Activated T-helper 1 cell treated with anti-CD3 and anti-CD28 coated beads, Interleukin-12 subunit alpha, Interleukin-12 subunit beta, Interleukin-2, Interleukin-4 antibody, amounts not matched to agents 30 ng/mL and 10 ng/mL and 1 ng/mL, durations not matched to agents 14 hours and 24 hours and 36 hours (primary cell): ENCODE results near the gene ARHGEF28. TPM values are rescaled to one million over a fixed set of nuclear protein-coding genes. Genes with fewer than 3 reads are reported as not detected.

Experiments
- DNase-seq: peaks from one replicate; pipeline ENCODE4 v3.0.0; 2021; ENCODE audit warnings: low spot score
- H3K27ac Mint-ChIP-seq: one replicate; pipeline ENCODE4 v1.8.0; 2021; ENCODE audit warnings: mild to moderate bottlenecking, mixed read lengths
- H3K27me3 Mint-ChIP-seq: one replicate; pipeline ENCODE4 v1.8.0; 2022; ENCODE audit warnings: mild to moderate bottlenecking, moderate library complexity, mixed read lengths; ENCODE audit not compliant: insufficient read depth
- H3K36me3 Mint-ChIP-seq: one replicate; pipeline ENCODE4 v1.8.0; 2021; ENCODE audit warnings: low read depth, mixed read lengths
- H3K4me1 Mint-ChIP-seq: one replicate; pipeline ENCODE4 v1.8.0; 2021; ENCODE audit warnings: low read depth, mixed read lengths
- H3K4me3 Mint-ChIP-seq: one replicate; pipeline ENCODE4 v1.8.0; 2021; ENCODE audit warnings: mild to moderate bottlenecking, moderate library complexity, mixed read lengths
- H3K9me3 Mint-ChIP-seq: one replicate; pipeline ENCODE4 v1.8.0; 2021; ENCODE audit warnings: mixed read lengths
- intact Hi-C: fragments of 100-400 bp; cut with micrococcal nuclease; formaldehyde crosslinking; loops from one replicate; pipeline ENCODE4 v1.15.1; 2024
- total RNA-seq: library from RNA; stranded (reverse); gene quantifications from 2 replicates; pipeline ENCODE4 v1.2.3, GENCODE V29; 2022

The ARHGEF28 gene
- total RNA-seq, 1 donor from 2014 or later, result 0.03 TPM

GRCh38 chr5:73967347-73967746, 341.4 kb downstream of the ARHGEF28 start:
- intact Hi-C loops, result no loop called here
- Mint-ChIP-seq H3K4me3 (no peak overlapping the region), H3K9me3 (no peaks in the 10 kb centered on the region), H3K27ac (no peak overlapping the region), H3K27me3 (peaks cover 3% of the 10 kb centered on the region), H3K4me1 (no peaks in the 10 kb centered on the region), H3K36me3 (no peaks in the 10 kb centered on the region)
- no peak for DNase-seq

GRCh38 chr5:73968246-73968645, 342.2 kb downstream of the ARHGEF28 start:
- DNase-seq, result no peak
- intact Hi-C loops, result no loop called here
- no peaks in the 10 kb centered on the region for H3K9me3 Mint-ChIP-seq
- no peaks in the 10 kb centered on the region for H3K4me1 Mint-ChIP-seq
- no peak overlapping the region for H3K27ac Mint-ChIP-seq
- no peak overlapping the region for H3K4me3 Mint-ChIP-seq
- no peaks in the 10 kb centered on the region for H3K36me3 Mint-ChIP-seq
- peaks cover 3% of the 10 kb centered on the region for H3K27me3 Mint-ChIP-seq

- H3K9me3 Mint-ChIP-seq, result no peaks in the 10 kb centered on the region
- no peak for DNase-seq
- H3K4me3 Mint-ChIP-seq, result no peak overlapping the region
- intact Hi-C loops, result no loop called here
- peaks cover 3% of the 10 kb centered on the region for H3K27me3 Mint-ChIP-seq
- no peaks in the 10 kb centered on the region for H3K4me1 Mint-ChIP-seq
- no peaks in the 10 kb centered on the region for H3K36me3 Mint-ChIP-seq
- H3K27ac Mint-ChIP-seq, result no peak overlapping the region
These were observed 342.7 kb downstream of the ARHGEF28 start for GRCh38 chr5:73968729-73969128.

GRCh38 chr5:73969195-73970036, 343.4 kb downstream of the ARHGEF28 start:
- intact Hi-C loops, result no loop called here
- Mint-ChIP-seq H3K36me3 (no peaks in the 10 kb centered on the region), H3K27me3 (peaks cover 3% of the 10 kb centered on the region), H3K27ac (no peak overlapping the region), H3K9me3 (no peaks in the 10 kb centered on the region), H3K4me3 (no peak overlapping the region), H3K4me1 (no peaks in the 10 kb centered on the region)
- no peak for DNase-seq

- no peak overlapping the region for H3K27ac Mint-ChIP-seq
- no peaks in the 10 kb centered on the region for H3K27me3 Mint-ChIP-seq
- no peak for DNase-seq
- intact Hi-C loops, result no loop called here
- H3K9me3 Mint-ChIP-seq, result no peaks in the 10 kb centered on the region
- no peaks in the 10 kb centered on the region for H3K4me1 Mint-ChIP-seq
- H3K36me3 Mint-ChIP-seq, result no peaks in the 10 kb centered on the region
- H3K4me3 Mint-ChIP-seq, result no peak overlapping the region
These were observed 345.3 kb downstream of the ARHGEF28 start for GRCh38 chr5:73971326-73971725.

- Mint-ChIP-seq H3K27me3 (no peaks in the 10 kb centered on the region), H3K36me3 (no peaks in the 10 kb centered on the region), H3K4me3 (no peak overlapping the region), H3K27ac (no peak overlapping the region), H3K9me3 (no peaks in the 10 kb centered on the region), H3K4me1 (no peaks in the 10 kb centered on the region)
- no peak for DNase-seq
- intact Hi-C loops, result no loop called here
These were observed 347.1 kb downstream of the ARHGEF28 start for GRCh38 chr5:73973135-73973534.

- DNase-seq, result no peak
- Mint-ChIP-seq H3K27me3 (peaks cover 2% of the 10 kb centered on the region), H3K9me3 (no peaks in the 10 kb centered on the region), H3K4me3 (no peak overlapping the region), H3K4me1 (no peaks in the 10 kb centered on the region), H3K36me3 (no peaks in the 10 kb centered on the region), H3K27ac (no peak overlapping the region)
- intact Hi-C loops, result no loop called here
These were observed 348.9 kb downstream of the ARHGEF28 start for GRCh38 chr5:73974871-73975360.

- peaks cover 2% of the 10 kb centered on the region for H3K27me3 Mint-ChIP-seq
- DNase-seq, result no peak
- no peaks in the 10 kb centered on the region for H3K36me3 Mint-ChIP-seq
- no peak overlapping the region for H3K4me3 Mint-ChIP-seq
- H3K9me3 Mint-ChIP-seq, result no peaks in the 10 kb centered on the region
- no peak overlapping the region for H3K27ac Mint-ChIP-seq
- intact Hi-C loops, result no loop called here
- H3K4me1 Mint-ChIP-seq, result no peaks in the 10 kb centered on the region
These were observed 349.8 kb downstream of the ARHGEF28 start for GRCh38 chr5:73975845-73976244.

- Mint-ChIP-seq H3K27me3 (peaks cover 2% of the 10 kb centered on the region), H3K9me3 (no peaks in the 10 kb centered on the region), H3K4me3 (no peak overlapping the region), H3K36me3 (no peaks in the 10 kb centered on the region), H3K4me1 (no peaks in the 10 kb centered on the region), H3K27ac (no peak overlapping the region)
- intact Hi-C loops, result no loop called here
- no peak for DNase-seq
These were observed 351.1 kb downstream of the ARHGEF28 start for GRCh38 chr5:73977146-73977545.

GRCh38 chr5:73979321-73979720, 353.3 kb downstream of the ARHGEF28 start:
- Mint-ChIP-seq H3K4me3 (no peak overlapping the region), H3K27ac (no peak overlapping the region), H3K9me3 (no peaks in the 10 kb centered on the region), H3K4me1 (no peaks in the 10 kb centered on the region), H3K27me3 (peaks cover 2% of the 10 kb centered on the region), H3K36me3 (no peaks in the 10 kb centered on the region)
- intact Hi-C loops, result no loop called here
- no peak for DNase-seq

- intact Hi-C loops, result no loop called here
- Mint-ChIP-seq H3K36me3 (no peaks in the 10 kb centered on the region), H3K27ac (no peak overlapping the region), H3K4me3 (no peak overlapping the region), H3K27me3 (peaks cover 2% of the 10 kb centered on the region), H3K4me1 (no peaks in the 10 kb centered on the region), H3K9me3 (no peaks in the 10 kb centered on the region)
- DNase-seq, result no peak
These were observed 355.7 kb downstream of the ARHGEF28 start for GRCh38 chr5:73981704-73982103.

GRCh38 chr5:73983644-73984043, 357.6 kb downstream of the ARHGEF28 start:
- H3K4me3 Mint-ChIP-seq, result no peak overlapping the region
- H3K9me3 Mint-ChIP-seq, result no peaks in the 10 kb centered on the region
- no peak for DNase-seq
- H3K27me3 Mint-ChIP-seq, result peaks cover 2% of the 10 kb centered on the region
- intact Hi-C loops, result no loop called here
- no peaks in the 10 kb centered on the region for H3K4me1 Mint-ChIP-seq
- no peaks in the 10 kb centered on the region for H3K36me3 Mint-ChIP-seq
- no peak overlapping the region for H3K27ac Mint-ChIP-seq

- Mint-ChIP-seq H3K27me3 (no peaks in the 10 kb centered on the region), H3K36me3 (no peaks in the 10 kb centered on the region), H3K9me3 (no peaks in the 10 kb centered on the region), H3K27ac (no peak overlapping the region), H3K4me1 (no peaks in the 10 kb centered on the region), H3K4me3 (no peak overlapping the region)
- DNase-seq, result no peak
- intact Hi-C loops, result no loop called here
These were observed 359.1 kb downstream of the ARHGEF28 start for GRCh38 chr5:73985145-73985544.
